Left ventricle myocardium inferior (tissue), 1 donor: ENCODE results near the gene PCDHA4. TPM values are rescaled to one million over a fixed set of nuclear protein-coding genes. Genes with fewer than 3 reads are reported as not detected.
A peak's percentile ranks its signal among the peaks of the same experiment; 100 is the strongest.
"Not testable (repeated sequence)": the region's sequence is repeated elsewhere in the genome, so short reads cannot be mapped to it uniquely, and the experiment has no call there.

Experiments
- DNase-seq: peaks from one replicate; pipeline ENCODE4 v3.0.0-alpha.2; 2020
- H3K27ac ChIP-seq: fragments of 200-600 bp; replicated peaks from 2 replicates; pipeline ENCODE4 v1.8.0; 2021
- H3K27me3 ChIP-seq: fragments of 200-600 bp; 2 replicates; pipeline ENCODE4 v1.8.0; 2021; ENCODE audit warnings: low read depth
- H3K36me3 ChIP-seq: fragments of 200-600 bp; 2 replicates; pipeline ENCODE4 v1.8.0; 2021
- H3K4me1 ChIP-seq: fragments of 200-600 bp; 2 replicates; pipeline ENCODE4 v1.8.0; 2021
- H3K4me3 ChIP-seq: fragments of 200-600 bp; 2 replicates; pipeline ENCODE4 v1.8.0; 2021; ENCODE audit warnings: mild to moderate bottlenecking, moderate library complexity
- H3K9me3 ChIP-seq: fragments of 200-600 bp; replicated peaks from 2 replicates; pipeline ENCODE4 v1.8.0; 2021
- intact Hi-C: fragments of 100-400 bp; cut with micrococcal nuclease; formaldehyde crosslinking; loops from one replicate; pipeline ENCODE4 v1.11.0; 2022
- total RNA-seq: library from RNA; stranded (reverse); fragmentation: NEBNext Ultra II Directional; extraction: Animal tissue kit (Norgen Biotek cat#: 25700); gene quantifications from one replicate; pipeline ENCODE4 v1.2.1, GENCODE V29; 2021
- TF ChIP-seq, protein P1 (sequence below): fragments of 200-600 bp; IDR thresholded peaks from 2 replicates; pipeline ENCODE4 v1.8.0; 2021; ENCODE audit warnings: antibody characterized with exemption, mild to moderate bottlenecking, borderline replicate concordance
- donor health status: DM: no; HTN: yes; CAD: no; lungs with severe emphysema.

Gene PCDHA4
- total RNA-seq, 1 donor from 2014 or later = 0.11 TPM

DNA sequence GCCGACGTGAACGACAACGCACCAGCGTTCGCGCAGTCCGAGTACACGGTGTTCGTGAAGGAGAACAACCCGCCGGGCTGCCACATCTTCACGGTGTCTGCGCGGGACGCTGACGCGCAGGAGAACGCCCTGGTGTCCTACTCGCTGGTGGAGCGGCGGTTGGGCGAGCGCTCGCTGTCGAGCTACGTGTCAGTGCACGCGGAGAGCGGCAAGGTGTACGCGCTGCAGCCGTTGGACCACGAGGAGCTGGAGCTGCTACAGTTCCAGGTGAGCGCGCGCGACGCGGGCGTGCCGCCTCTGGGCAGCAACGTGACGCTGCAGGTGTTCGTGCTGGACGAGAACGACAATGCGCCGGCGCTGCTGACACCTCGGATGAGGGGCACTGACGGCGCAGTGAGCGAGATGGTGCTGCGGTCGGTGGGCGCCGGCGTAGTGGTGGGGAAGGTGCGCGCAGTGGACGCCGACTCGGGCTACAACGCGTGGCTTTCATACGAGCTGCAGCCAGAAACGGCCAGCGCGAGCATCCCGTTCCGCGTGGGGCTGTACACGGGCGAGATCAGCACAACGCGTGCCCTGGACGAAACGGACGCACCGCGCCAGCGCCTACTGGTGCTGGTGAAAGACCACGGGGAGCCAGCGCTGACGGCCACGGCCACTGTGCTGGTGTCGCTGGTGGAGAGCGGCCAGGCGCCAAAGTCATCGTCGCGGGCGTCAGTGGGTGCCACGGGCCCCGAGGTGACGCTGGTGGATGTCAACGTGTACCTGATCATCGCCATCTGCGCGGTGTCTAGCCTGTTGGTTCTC is 43.2 kb downstream of the PCDHA4 start:
- H3K36me3 ChIP-seq, DNase-seq, intact Hi-C loops, H3K4me1 ChIP-seq, H3K4me3 ChIP-seq, H3K27ac ChIP-seq: not testable (repeated sequence)
- peaks cover 38% of the 10 kb centered on the region for H3K9me3 ChIP-seq
- H3K27me3 ChIP-seq = peaks cover 70% of the 10 kb centered on the region

DNA sequence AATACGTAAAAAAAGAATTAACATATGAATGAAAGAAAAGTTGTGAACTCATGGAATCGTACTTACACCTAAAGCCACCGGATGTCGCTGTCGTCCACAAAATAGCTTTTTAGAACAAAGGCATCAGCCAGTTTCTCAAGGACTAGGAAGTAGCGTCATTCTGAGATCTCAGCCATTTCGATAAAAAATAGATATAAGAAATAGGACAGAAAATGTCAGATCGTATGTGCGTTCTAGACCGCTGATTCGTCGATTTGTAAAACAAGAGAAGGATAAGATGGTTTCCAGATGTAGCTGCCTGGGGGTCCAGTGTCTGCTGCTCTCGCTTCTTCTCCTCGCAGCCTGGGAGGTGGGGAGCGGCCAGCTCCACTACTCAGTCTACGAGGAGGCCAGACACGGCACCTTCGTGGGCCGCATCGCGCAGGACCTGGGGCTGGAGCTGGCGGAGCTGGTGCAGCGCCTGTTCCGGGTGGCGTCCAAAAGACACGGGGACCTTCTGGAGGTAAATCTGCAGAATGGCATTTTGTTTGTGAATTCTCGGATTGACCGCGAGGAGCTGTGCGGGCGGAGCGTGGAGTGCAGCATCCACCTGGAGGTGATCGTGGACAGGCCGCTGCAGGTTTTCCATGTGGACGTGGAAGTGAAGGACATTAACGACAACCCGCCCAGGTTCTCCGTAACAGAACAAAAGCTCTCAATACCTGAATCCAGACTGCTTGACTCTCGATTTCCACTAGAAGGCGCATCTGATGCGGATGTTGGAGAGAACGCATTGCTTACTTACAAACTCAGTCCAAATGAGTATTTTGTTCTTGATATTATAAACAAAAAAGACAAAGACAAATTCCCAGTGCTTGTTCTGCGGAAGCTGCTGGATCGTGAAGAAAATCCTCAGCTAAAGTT is 49.2 kb downstream of the PCDHA4 start, which contains the start of gene PCDHA10:
Gene PCDHA10, plus strand, starts transcription at position 126 of the 903 bp plus-strand sequence. Its CDS starts 152 bp downstream, at position 278.
- H3K36me3 ChIP-seq = no peaks in the 10 kb centered on the region
- intact Hi-C loops = no loop called here
- TF ChIP-seq, protein P1, sequence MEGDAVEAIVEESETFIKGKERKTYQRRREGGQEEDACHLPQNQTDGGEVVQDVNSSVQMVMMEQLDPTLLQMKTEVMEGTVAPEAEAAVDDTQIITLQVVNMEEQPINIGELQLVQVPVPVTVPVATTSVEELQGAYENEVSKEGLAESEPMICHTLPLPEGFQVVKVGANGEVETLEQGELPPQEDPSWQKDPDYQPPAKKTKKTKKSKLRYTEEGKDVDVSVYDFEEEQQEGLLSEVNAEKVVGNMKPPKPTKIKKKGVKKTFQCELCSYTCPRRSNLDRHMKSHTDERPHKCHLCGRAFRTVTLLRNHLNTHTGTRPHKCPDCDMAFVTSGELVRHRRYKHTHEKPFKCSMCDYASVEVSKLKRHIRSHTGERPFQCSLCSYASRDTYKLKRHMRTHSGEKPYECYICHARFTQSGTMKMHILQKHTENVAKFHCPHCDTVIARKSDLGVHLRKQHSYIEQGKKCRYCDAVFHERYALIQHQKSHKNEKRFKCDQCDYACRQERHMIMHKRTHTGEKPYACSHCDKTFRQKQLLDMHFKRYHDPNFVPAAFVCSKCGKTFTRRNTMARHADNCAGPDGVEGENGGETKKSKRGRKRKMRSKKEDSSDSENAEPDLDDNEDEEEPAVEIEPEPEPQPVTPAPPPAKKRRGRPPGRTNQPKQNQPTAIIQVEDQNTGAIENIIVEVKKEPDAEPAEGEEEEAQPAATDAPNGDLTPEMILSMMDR = peak; percentile 24
- peaks cover 63% of the 10 kb centered on the region for H3K9me3 ChIP-seq
- H3K4me1 ChIP-seq = no peaks in the 10 kb centered on the region
- H3K27me3 ChIP-seq = peaks cover 73% of the 10 kb centered on the region
- peak within 1 kb of the TSS; percentile 34 for H3K4me3 ChIP-seq
- DNase-seq = no peak
- no peak within 1 kb of the TSS for H3K27ac ChIP-seq

DNA sequence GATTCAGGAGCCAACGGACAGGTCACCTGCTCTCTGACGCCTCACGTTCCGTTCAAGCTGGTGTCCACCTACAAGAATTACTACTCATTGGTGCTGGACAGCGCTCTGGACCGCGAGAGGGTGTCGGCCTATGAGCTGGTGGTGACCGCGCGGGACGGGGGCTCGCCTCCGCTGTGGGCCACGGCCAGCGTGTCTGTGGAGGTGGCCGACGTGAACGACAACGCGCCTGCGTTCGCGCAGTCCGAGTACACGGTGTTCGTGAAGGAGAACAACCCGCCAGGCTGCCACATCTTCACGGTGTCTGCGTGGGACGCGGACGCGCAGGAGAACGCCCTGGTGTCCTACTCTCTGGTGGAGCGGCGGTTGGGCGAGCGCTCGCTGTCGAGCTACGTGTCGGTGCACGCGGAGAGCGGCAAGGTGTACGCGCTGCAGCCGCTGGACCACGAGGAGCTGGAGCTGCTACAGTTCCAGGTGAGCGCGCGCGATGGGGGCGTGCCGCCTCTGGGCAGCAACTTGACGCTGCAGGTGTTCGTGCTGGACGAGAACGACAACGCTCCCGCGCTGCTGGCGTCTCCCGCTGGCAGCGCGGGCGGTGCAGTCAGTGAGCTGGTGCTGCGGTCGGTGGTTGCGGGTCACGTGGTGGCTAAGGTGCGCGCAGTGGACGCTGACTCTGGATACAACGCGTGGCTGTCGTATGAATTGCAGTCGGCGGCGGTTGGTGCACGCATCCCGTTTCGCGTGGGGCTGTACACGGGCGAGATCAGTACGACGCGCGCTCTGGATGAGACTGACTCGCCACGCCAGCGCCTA is 50.5 kb downstream of the PCDHA4 start:
- H3K4me1 ChIP-seq = no peaks in the 10 kb centered on the region
- H3K4me3 ChIP-seq = no peak overlapping the region
- peaks cover 81% of the 10 kb centered on the region for H3K27me3 ChIP-seq
- no peak overlapping the region for H3K27ac ChIP-seq
- no peak for DNase-seq
- H3K9me3 ChIP-seq = peaks cover 73% of the 10 kb centered on the region
- H3K36me3 ChIP-seq = no peaks in the 10 kb centered on the region
- intact Hi-C loops = no loop called here
- TF ChIP-seq, protein P1 = no peak

GRCh38 chr5:140857987-140858240 is 51.0 kb downstream of the PCDHA4 start:
- no peaks in the 10 kb centered on the region for H3K36me3 ChIP-seq
- intact Hi-C loops = no loop called here
- no peak overlapping the region for H3K4me3 ChIP-seq
- peaks cover 81% of the 10 kb centered on the region for H3K27me3 ChIP-seq
- H3K9me3 ChIP-seq = peaks cover 73% of the 10 kb centered on the region
- no peak overlapping the region for H3K27ac ChIP-seq
- TF ChIP-seq, protein P1 = no peak
- H3K4me1 ChIP-seq = no peaks in the 10 kb centered on the region
- no peak for DNase-seq

DNA sequence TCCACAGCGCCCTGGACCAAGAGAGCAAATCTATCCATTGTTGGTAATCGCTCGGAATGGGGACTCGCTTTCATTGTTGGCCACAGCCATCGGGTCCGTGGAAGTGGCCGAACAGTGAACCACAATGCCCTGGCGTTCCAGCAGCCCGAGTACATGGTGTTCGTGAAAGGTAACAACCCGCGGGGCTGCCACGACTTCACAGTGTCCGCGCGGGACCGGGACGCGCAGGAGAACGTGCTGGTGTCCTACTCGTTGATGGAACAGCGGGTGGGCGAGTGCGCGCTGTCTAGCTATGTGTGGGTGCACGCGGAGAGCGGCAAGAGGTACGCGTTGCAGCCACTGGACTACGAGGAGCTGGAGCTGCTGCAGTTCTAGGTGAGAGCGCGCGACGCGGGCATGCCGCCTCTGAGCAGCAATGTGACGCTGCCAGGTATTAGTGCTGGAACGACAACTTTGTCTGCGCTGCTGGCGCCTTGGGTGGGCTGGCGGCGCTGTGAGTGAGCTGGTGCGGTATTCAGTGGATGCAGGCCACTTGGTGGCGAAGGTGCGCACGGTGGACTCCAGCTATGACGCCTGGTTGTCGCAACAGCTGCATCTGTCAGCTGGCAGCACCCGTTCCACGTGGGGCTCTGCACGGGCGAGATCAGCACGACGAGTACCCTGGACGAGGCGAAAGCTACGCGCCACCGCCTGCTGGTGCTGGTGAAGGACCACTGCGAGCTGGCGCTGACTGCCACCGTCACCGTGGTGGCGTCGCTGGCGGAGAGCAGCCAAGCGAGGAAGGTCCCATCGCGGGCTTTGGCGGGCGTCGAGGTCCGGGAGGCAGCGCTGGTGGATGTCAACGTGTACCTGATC is 55.8 kb downstream of the PCDHA4 start:
- intact Hi-C loops = no loop called here
- Histone ChIP-seq H3K9me3 (peaks cover 67% of the 10 kb centered on the region), H3K27me3 (peaks cover 88% of the 10 kb centered on the region), H3K27ac (no peak overlapping the region), H3K4me3 (no peak overlapping the region), H3K36me3 (no peaks in the 10 kb centered on the region), H3K4me1 (no peaks in the 10 kb centered on the region)
- no peak for DNase-seq
- TF ChIP-seq, protein P1 = no peak

Other genes with a start within 250 kb of the PCDHA4 start
- gene SRA1, start 249.6 kb upstream of the PCDHA4 start, total RNA-seq = 28.6 TPM
- 12.1 TPM for gene APBB3, start 242.5 kb upstream of the PCDHA4 start, total RNA-seq
- 73.1 TPM for gene SLC35A4, start 242.2 kb upstream of the PCDHA4 start, total RNA-seq
- 26.2 TPM for gene CD14, start 173.9 kb upstream of the PCDHA4 start, total RNA-seq
- gene TMCO6, start 167.6 kb upstream of the PCDHA4 start, total RNA-seq = 2.6 TPM
- gene NDUFA2, start 159.4 kb upstream of the PCDHA4 start, total RNA-seq = 142 TPM
- gene IK, start 159.2 kb upstream of the PCDHA4 start, total RNA-seq = 72.0 TPM
- gene WDR55, start 142.2 kb upstream of the PCDHA4 start, total RNA-seq = 11.4 TPM
- 0.47 TPM for gene DND1, start 133.5 kb upstream of the PCDHA4 start, total RNA-seq
- gene HARS1, start 115.7 kb upstream of the PCDHA4 start, total RNA-seq = 38.7 TPM
- gene HARS2, start 115.6 kb upstream of the PCDHA4 start, total RNA-seq = 27.8 TPM
- gene ZMAT2, start 106.6 kb upstream of the PCDHA4 start, total RNA-seq = 35.5 TPM
- not detected for gene PCDHA1, start 20.9 kb upstream of the PCDHA4 start, total RNA-seq
- gene PCDHA2, start 12.2 kb upstream of the PCDHA4 start, total RNA-seq = not detected
- gene PCDHA3, start 6.0 kb upstream of the PCDHA4 start, total RNA-seq = not detected
- gene PCDHA5, start 14.5 kb downstream of the PCDHA4 start, total RNA-seq = not detected
- not detected for gene PCDHA6, start 20.9 kb downstream of the PCDHA4 start, total RNA-seq
- gene PCDHA7, start 27.2 kb downstream of the PCDHA4 start, total RNA-seq = not detected
- gene PCDHA8, start 34.1 kb downstream of the PCDHA4 start, total RNA-seq = not detected
- not detected for gene PCDHA9, start 41.3 kb downstream of the PCDHA4 start, total RNA-seq
- gene PCDHA10, start 48.8 kb downstream of the PCDHA4 start, total RNA-seq = 0.05 TPM
- gene PCDHA11, start 61.9 kb downstream of the PCDHA4 start, total RNA-seq = not detected
- not detected for gene PCDHA12, start 68.2 kb downstream of the PCDHA4 start, total RNA-seq
- not detected for gene PCDHA13, start 75.1 kb downstream of the PCDHA4 start, total RNA-seq
- gene PCDHAC1, start 119.2 kb downstream of the PCDHA4 start, total RNA-seq = not detected
- gene PCDHAC2, start 159.4 kb downstream of the PCDHA4 start, total RNA-seq = 0.36 TPM
- not detected for gene PCDHB1, start 244.3 kb downstream of the PCDHA4 start, total RNA-seq